IMR-90 (cell line): ENCODE measurements around the gene IRAK2. TPM values are rescaled to one million over a fixed set of nuclear protein-coding genes. Genes with fewer than 3 reads are reported as not detected.

Source experiments
- ATAC-seq: fragments of 200-7000 bp; cut with Tn5 transposase; 2 replicates; pipeline ENCODE4 v1.9.1; 2020; ENCODE audit warnings: low read depth, mild to moderate bottlenecking, moderate library complexity
- BruUV-seq: library from RNA; stranded (reverse); fragments of 400-500 nt; replicated peaks from 2 replicates; lab custom pipeline; 2021; lab: Mats Ljungman, UMichigan
- CTCF ChIA-PET: fragments of 300-600 bp; formaldehyde crosslinking; extraction: SDS; loops from one replicate; lab custom pipeline; 2021; ENCODE audit warnings: antibody characterized with exemption; lab: Yijun Ruan, JAX
- POLR2A ChIA-PET: fragments of 300-600 bp; sonication (Branson Sonifier 250); formaldehyde crosslinking; loops from one replicate; lab custom pipeline; 2022; ENCODE audit warnings: antibody characterized with exemption; ENCODE audit not compliant: unreplicated experiment; lab: Charles Lee
- DNase-seq: peaks from one replicate; pipeline ENCODE4 v3.0.0; 2013
- H2AFZ ChIP-seq: replicated peaks from 2 replicates; pipeline ENCODE3; 2013; ENCODE audit warnings: low read length, mild to moderate bottlenecking; ENCODE audit not compliant: poor library complexity
- H2AK5ac ChIP-seq: 2 replicates; pipeline ENCODE4 v1.6.1; 2013; ENCODE audit warnings: low read depth, low read length, inconsistent platforms
- H2AK9ac ChIP-seq: replicated peaks from 2 replicates; pipeline ENCODE3; 2013; ENCODE audit warnings: mild to moderate bottlenecking, low read depth, low read length, moderate library complexity; ENCODE audit not compliant: poor library complexity
- H2BK120ac ChIP-seq: 2 replicates; pipeline ENCODE4 v1.6.1; 2013; ENCODE audit warnings: low read depth, low read length, inconsistent platforms
- H2BK15ac ChIP-seq: 3 replicates; pipeline ENCODE4 v1.6.1; 2013; ENCODE audit warnings: low read depth, low read length, inconsistent platforms
- H2BK20ac ChIP-seq: 2 replicates; pipeline ENCODE4 v1.6.1; 2013; ENCODE audit warnings: low read depth, mild to moderate bottlenecking, inconsistent platforms, low read length, moderate library complexity
- H2BK5ac ChIP-seq: 2 replicates; pipeline ENCODE4 v1.6.1; 2013; ENCODE audit warnings: mild to moderate bottlenecking, low read depth, low read length, inconsistent platforms; ENCODE audit not compliant: poor library complexity, severe bottlenecking
- H3K14ac ChIP-seq: replicated peaks from 2 replicates; pipeline ENCODE4 v1.6.1; 2013; ENCODE audit warnings: low read depth, low read length, inconsistent platforms
- H3K18ac ChIP-seq: 2 replicates; pipeline ENCODE4 v1.6.1; 2013; ENCODE audit warnings: low read depth, low read length, control low read depth
- H3K23ac ChIP-seq: 2 replicates; pipeline ENCODE4 v1.6.1; 2013; ENCODE audit warnings: low read depth, low read length, inconsistent platforms
- H3K27ac ChIP-seq: 2 replicates; pipeline ENCODE4 v1.5.1; 2013; ENCODE audit warnings: mild to moderate bottlenecking, control low read depth, low read length; ENCODE audit not compliant: insufficient read depth
- H3K27me3 ChIP-seq: 2 replicates; pipeline ENCODE4 v1.6.1; 2013; ENCODE audit warnings: low read length; ENCODE audit not compliant: control insufficient read depth, insufficient read depth
- H3K36me3 ChIP-seq: 2 replicates; pipeline ENCODE4 v1.6.1; 2013; ENCODE audit warnings: low read length, mixed read lengths; ENCODE audit not compliant: control insufficient read depth, insufficient read depth
- H3K4ac ChIP-seq: 2 replicates; pipeline ENCODE4 v1.6.1; 2013; ENCODE audit warnings: low read depth, low read length, inconsistent platforms
- H3K4me1 ChIP-seq: 2 replicates; pipeline ENCODE4 v1.6.1; 2013; ENCODE audit warnings: low read length, mixed read lengths; ENCODE audit not compliant: control insufficient read depth, insufficient read depth
- H3K4me2 ChIP-seq: 2 replicates; pipeline ENCODE4 v1.6.1; 2013; ENCODE audit warnings: low read depth, mild to moderate bottlenecking, control low read depth, low read length, moderate library complexity
- H3K4me3 ChIP-seq: 2 replicates; pipeline ENCODE4 v1.5.1; 2013; ENCODE audit warnings: low read depth, mild to moderate bottlenecking, control low read depth, low read length, moderate library complexity; ENCODE audit not compliant: insufficient read depth
- H3K56ac ChIP-seq: 2 replicates; pipeline ENCODE4 v1.6.1; 2013; ENCODE audit warnings: low read length, inconsistent platforms; ENCODE audit not compliant: insufficient read depth; ENCODE audit errors: extremely low read depth
- H3K79me1 ChIP-seq, 2 experiments: 2 replicates each; pipeline ENCODE4 v1.6.1; 2013; ENCODE audit warnings: low read length in 2 of 2, inconsistent platforms in 1 of 2, low read depth in 1 of 2
- H3K9ac ChIP-seq: 2 replicates; pipeline ENCODE4 v1.6.1; 2013; ENCODE audit warnings: low read depth, low read length, control low read depth
- H3K9me1 ChIP-seq: 2 replicates; pipeline ENCODE4 v1.6.1; 2013; ENCODE audit warnings: low read length, inconsistent platforms; ENCODE audit not compliant: insufficient read depth
- H3K9me3 ChIP-seq: 2 replicates; pipeline ENCODE4 v1.6.1; 2013; ENCODE audit warnings: low read length; ENCODE audit not compliant: control insufficient read depth, insufficient read depth
- H4K20me1 ChIP-seq: 2 replicates; pipeline ENCODE4 v1.6.1; 2013; ENCODE audit warnings: low read length, inconsistent platforms; ENCODE audit not compliant: insufficient read depth
- H4K5ac ChIP-seq: 2 replicates; pipeline ENCODE4 v1.6.1; 2013; ENCODE audit warnings: mild to moderate bottlenecking, low read depth, low read length, control low read depth
- H4K8ac ChIP-seq, 2 experiments: 2 replicates each; pipeline ENCODE4 v1.6.1; 2013; ENCODE audit warnings: low read depth in 2 of 2, low read length in 2 of 2, control low read depth in 1 of 2, inconsistent platforms in 1 of 2
- H4K91ac ChIP-seq: 2 replicates; pipeline ENCODE4 v1.6.1; 2013; ENCODE audit warnings: low read depth, low read length, inconsistent platforms; ENCODE audit not compliant: insufficient read depth
- FOS ChIP-seq: fragments of 150-350 bp; IDR thresholded peaks from 2 replicates; pipeline ENCODE4 v1.6.1; 2016; ENCODE audit warnings: low read depth, low read length
- RCOR1 ChIP-seq: IDR thresholded peaks from 2 replicates; pipeline ENCODE4 v1.6.1; 2012; ENCODE audit warnings: mild to moderate bottlenecking, low read length, improper control_type of control experiment; ENCODE audit not compliant: insufficient replicate concordance
- WGBS, 2 experiments: methylation state at CpG; one replicate each; pipeline versions ENCODE4 v1.1.5 to v1.1.7; 2013; ENCODE audit warnings: missing lambda C conversion rate in 2 of 2; ENCODE audit not compliant: insufficient read length in 1 of 2; ENCODE audit errors: extremely low coverage in 2 of 2; 5-methylcytosine and 5-hydroxymethylcytosine counted together
- dilution Hi-C: fragments of 300-500 bp; cut with HindIII; formaldehyde crosslinking; loops from one replicate; pipeline ENCODE4 v1.14.3; 2018; ENCODE audit warnings: low sequenced_read_pairs; ENCODE audit not compliant: unreplicated experiment
- in situ Hi-C: fragments of 300-500 bp; cut with MboI; formaldehyde crosslinking; loops from 3 replicates; pipeline ENCODE4 v1.14.3; 2019; ENCODE audit warnings: low sequenced_read_pairs, inconsistent platforms, mixed read lengths
- intact Hi-C: fragments of 100-400 bp; cut with micrococcal nuclease; formaldehyde crosslinking; loops from 2 replicates; pipeline ENCODE4 v1.10.0; 2022
- polyA plus RNA-seq, 3 experiments: library from polyadenylated mRNA; depleted of rRNA; stranded (reverse); fragments of >200 nt; gene quantifications; 2 replicates each; pipeline ENCODE4 v1.2.3, GENCODE V29; 2012; ENCODE audit warnings: low replicate concordance in 1 of 3
- total RNA-seq: library from RNA; depleted of rRNA; stranded (reverse); fragments of >200 nt; gene quantifications from 2 replicates; pipeline ENCODE4 v1.2.3, GENCODE V29; 2012

Gene IRAK2
- total and polyA plus RNA-seq, 2 of the 4 experiments (the other 2 are of a cell fraction): 6.9 to 8.1 TPM

GRCh38 chr3:10196389-10197052, 31.8 kb downstream of the IRAK2 start:
- ChIA-PET POLR2A (no interaction called here), CTCF (no interaction called here)
- WGBS, 2 experiments: 80% methylated on average over 1 of the region's 12 CpGs; no CpG with 5 or more reads in 1 of the 2 experiments
- Histone ChIP-seq H2AK9ac (peak overlapping the region; percentile 91), H2BK20ac (peak overlapping the region; percentile 23; the same call in 1 of the 2 replicates), H3K4me2 (peak overlapping the region; percentile 23; the same call in 1 of the 2 replicates), H2BK15ac (peak overlapping the region; percentile 24; the same call in 1 of the 3 replicates), H3K9me3 (no peaks in the 10 kb centered on the region), H2AK5ac (peak overlapping the region; percentile 98), H3K23ac (peak overlapping the region; percentile 81; the same call in 1 of the 2 replicates), H2BK5ac (peak overlapping the region; percentile 83), H3K9ac (peak overlapping the region; percentile 7; the same call in 1 of the 2 replicates), H2AFZ (peak overlapping the region; percentile 86), H4K20me1 (0 out of 2 replicates have a peak, but pooled peaks cover 3% of the 10 kb centered on the region), H3K36me3 (peaks cover 2% of the 10 kb centered on the region; the same call in 1 of the 2 replicates), H3K4me3 (no peak overlapping the region), H3K56ac (no peak overlapping the region), H4K8ac (peak overlapping the region; percentile 46 to 77), H4K5ac (peak overlapping the region; percentile 75), H4K91ac (peak overlapping the region; percentile 81), H2BK120ac (peak overlapping the region; percentile 55), H3K4ac (peak overlapping the region; percentile 83), H3K27me3 (no peaks in the 10 kb centered on the region), H3K79me1 (peaks cover 22 to 59% of the 10 kb centered on the region in 2 experiments), H3K4me1 (peaks cover 34% of the 10 kb centered on the region), H3K18ac (peak overlapping the region; percentile 79; the same call in 1 of the 2 replicates), H3K9me1 (peaks cover 40% of the 10 kb centered on the region), H3K14ac (0 out of 2 replicates have a peak overlapping the region, but pooled peaks have one; percentile 59), H3K27ac (peak overlapping the region; percentile 75)
- DNase-seq (peak; percentile 90), ATAC-seq (peak; percentile 19)
- no TSS peak for BruUV-seq
- no peak for TF ChIP-seq RCOR1
- TF ChIP-seq FOS: peak; percentile 34; the same call in 1 of the 2 replicates
- in situ Hi-C loops: no loop called here
- dilution Hi-C loops: no loop called here
- intact Hi-C loops: no loop called here
